Measurements from ENCODE around the gene STEAP4.
A peak's percentile ranks its signal among the peaks of the same experiment; 100 is the strongest.
"Not testable (repeated sequence)": the region's sequence is repeated elsewhere in the genome, so short reads cannot be mapped to it uniquely, and the experiment has no call there.

Gene STEAP4

GRCh38 chr7:88267421-88267820 lies 39.3 kb downstream of the STEAP4 start:
- DNase-seq = no peak

- peak; percentile 4 to 24 for DNase-seq
Observed at GRCh38 chr7:88264987-88265386, 41.7 kb downstream of the STEAP4 start.

GRCh38 chr7:88262562-88262961 lies 44.1 kb downstream of the STEAP4 start:
- DNase-seq = no peak

- DNase-seq = no peak
Observed at GRCh38 chr7:88260719-88261118, 46.0 kb downstream of the STEAP4 start.

- no peak for DNase-seq
Observed at GRCh38 chr7:88259656-88260380, 46.9 kb downstream of the STEAP4 start.

- not testable (repeated sequence) for DNase-seq
Observed at GRCh38 chr7:88258296-88258695, 48.4 kb downstream of the STEAP4 start.

- DNase-seq = no peak
Observed at GRCh38 chr7:88256906-88257305, 49.8 kb downstream of the STEAP4 start.

- DNase-seq = no peak
Observed at GRCh38 chr7:88254721-88255424, 51.8 kb downstream of the STEAP4 start.

- no peak for DNase-seq
Observed at GRCh38 chr7:88253640-88254039, 53.1 kb downstream of the STEAP4 start.

- no peak for DNase-seq
Observed at GRCh38 chr7:88244258-88244657, 62.4 kb downstream of the STEAP4 start.

- DNase-seq = peak; percentile 19 to 22
Observed at GRCh38 chr7:88243345-88243909, 63.3 kb downstream of the STEAP4 start.

- no peak for DNase-seq
Observed at GRCh38 chr7:88239852-88240251, 66.8 kb downstream of the STEAP4 start.

- DNase-seq = no peak
Observed at GRCh38 chr7:88233828-88234227, 72.9 kb downstream of the STEAP4 start.

- no peak for DNase-seq
Observed at GRCh38 chr7:88230646-88231045, 76.0 kb downstream of the STEAP4 start.

- no peak for DNase-seq
Observed at GRCh38 chr7:88229302-88229995, 77.2 kb downstream of the STEAP4 start.

- DNase-seq = no peak
Observed at GRCh38 chr7:88226886-88227516, 79.7 kb downstream of the STEAP4 start.

- no peak for DNase-seq
Observed at GRCh38 chr7:88226201-88226600, 80.5 kb downstream of the STEAP4 start.

- no peak for DNase-seq
Observed at GRCh38 chr7:88224601-88225275, 82.0 kb downstream of the STEAP4 start.

GRCh38 chr7:88223265-88223664 lies 83.4 kb downstream of the STEAP4 start:
- DNase-seq = no peak
